MCF 10A (cell line): ENCODE results near the gene PIEZO1. TPM values are rescaled to one million over a fixed set of nuclear protein-coding genes. Genes with fewer than 3 reads are reported as not detected.

Source experiments
- BruUV-seq: library from RNA; stranded (reverse); fragments of 400-500 nt; replicated peaks from 2 replicates; lab custom pipeline; 2021; lab: Mats Ljungman, UMichigan
- CTCF ChIA-PET: fragments of 300-600 bp; sonication (Branson Sonifier 250); formaldehyde crosslinking; extraction: SDS; loops from one replicate; lab custom pipeline; 2021; ENCODE audit warnings: antibody characterized with exemption, inconsistent platforms; lab: Yijun Ruan, JAX
- POLR2A ChIA-PET: fragments of 300-600, 350-650 bp; sonication (Branson Sonifier 250); formaldehyde crosslinking; extraction: SDS; loops from one replicate; lab custom pipeline; 2020; ENCODE audit warnings: antibody characterized with exemption, inconsistent platforms; lab: Yijun Ruan, JAX
- DNase-seq: peaks from one replicate; pipeline ENCODE4 v3.0.0-alpha.2; 2018; ENCODE audit not compliant: unreplicated experiment
- H3K27ac Mint-ChIP-seq: one replicate; pipeline ENCODE4 v1.8.0; 2022; ENCODE audit warnings: mild to moderate bottlenecking, low read depth, mixed read lengths; ENCODE audit not compliant: unreplicated experiment
- H3K27me3 Mint-ChIP-seq: one replicate; pipeline ENCODE4 v1.8.0; 2022; ENCODE audit warnings: mixed read lengths; ENCODE audit not compliant: insufficient read depth, unreplicated experiment
- H3K36me3 Mint-ChIP-seq: one replicate; pipeline ENCODE4 v1.8.0; 2022; ENCODE audit warnings: mild to moderate bottlenecking, moderate library complexity, mixed read lengths; ENCODE audit not compliant: insufficient read depth, unreplicated experiment
- H3K4me1 Mint-ChIP-seq: one replicate; pipeline ENCODE4 v1.8.0; 2022; ENCODE audit warnings: mixed read lengths; ENCODE audit not compliant: insufficient read depth, unreplicated experiment
- H3K4me3 Mint-ChIP-seq: one replicate; pipeline ENCODE4 v1.8.0; 2022; ENCODE audit warnings: mild to moderate bottlenecking, moderate library complexity, mixed read lengths; ENCODE audit not compliant: unreplicated experiment
- H3K9me3 Mint-ChIP-seq: one replicate; pipeline ENCODE4 v1.8.0; 2022; ENCODE audit warnings: mixed read lengths; ENCODE audit not compliant: unreplicated experiment
- intact Hi-C: fragments of 100-400 bp; cut with micrococcal nuclease; formaldehyde crosslinking; loops from 2 replicates; pipeline ENCODE4 v1.14.1; 2022
- total RNA-seq: library from RNA; stranded (reverse); gene quantifications from 2 replicates; pipeline ENCODE4 v1.2.3, GENCODE V29; 2022
- TF ChIP-seq, protein P1 (sequence below): fragments of 200-600 bp; IDR thresholded peaks from one replicate; pipeline ENCODE4 v1.8.0; 2022; ENCODE audit warnings: antibody characterized with exemption, mild to moderate bottlenecking; ENCODE audit not compliant: unreplicated experiment

The PIEZO1 gene
- total RNA-seq, 1 experiment from 2014 or later = 193 TPM

GRCh38 chr16:88750854-88751253, 34.2 kb downstream of the PIEZO1 start:
- Mint-ChIP-seq H3K27ac (no peak overlapping the region), H3K4me1 (peaks cover 8% of the 10 kb centered on the region), H3K27me3 (no peaks in the 10 kb centered on the region), H3K36me3 (peaks cover 20% of the 10 kb centered on the region), H3K4me3 (no peak overlapping the region), H3K9me3 (no peaks in the 10 kb centered on the region)
- no TSS peak for BruUV-seq
- intact Hi-C loops = no loop called here
- TF ChIP-seq, protein P1, sequence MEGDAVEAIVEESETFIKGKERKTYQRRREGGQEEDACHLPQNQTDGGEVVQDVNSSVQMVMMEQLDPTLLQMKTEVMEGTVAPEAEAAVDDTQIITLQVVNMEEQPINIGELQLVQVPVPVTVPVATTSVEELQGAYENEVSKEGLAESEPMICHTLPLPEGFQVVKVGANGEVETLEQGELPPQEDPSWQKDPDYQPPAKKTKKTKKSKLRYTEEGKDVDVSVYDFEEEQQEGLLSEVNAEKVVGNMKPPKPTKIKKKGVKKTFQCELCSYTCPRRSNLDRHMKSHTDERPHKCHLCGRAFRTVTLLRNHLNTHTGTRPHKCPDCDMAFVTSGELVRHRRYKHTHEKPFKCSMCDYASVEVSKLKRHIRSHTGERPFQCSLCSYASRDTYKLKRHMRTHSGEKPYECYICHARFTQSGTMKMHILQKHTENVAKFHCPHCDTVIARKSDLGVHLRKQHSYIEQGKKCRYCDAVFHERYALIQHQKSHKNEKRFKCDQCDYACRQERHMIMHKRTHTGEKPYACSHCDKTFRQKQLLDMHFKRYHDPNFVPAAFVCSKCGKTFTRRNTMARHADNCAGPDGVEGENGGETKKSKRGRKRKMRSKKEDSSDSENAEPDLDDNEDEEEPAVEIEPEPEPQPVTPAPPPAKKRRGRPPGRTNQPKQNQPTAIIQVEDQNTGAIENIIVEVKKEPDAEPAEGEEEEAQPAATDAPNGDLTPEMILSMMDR = no peak
- ChIA-PET POLR2A (no interaction called here), CTCF (interaction anchor here (0.5 to 1.3 kb wide), 2 partner anchors 9 to 12 kb away, joined by 3 read pairs; no protein-coding TSS in a partner anchor)
- no peak for DNase-seq

DNA sequence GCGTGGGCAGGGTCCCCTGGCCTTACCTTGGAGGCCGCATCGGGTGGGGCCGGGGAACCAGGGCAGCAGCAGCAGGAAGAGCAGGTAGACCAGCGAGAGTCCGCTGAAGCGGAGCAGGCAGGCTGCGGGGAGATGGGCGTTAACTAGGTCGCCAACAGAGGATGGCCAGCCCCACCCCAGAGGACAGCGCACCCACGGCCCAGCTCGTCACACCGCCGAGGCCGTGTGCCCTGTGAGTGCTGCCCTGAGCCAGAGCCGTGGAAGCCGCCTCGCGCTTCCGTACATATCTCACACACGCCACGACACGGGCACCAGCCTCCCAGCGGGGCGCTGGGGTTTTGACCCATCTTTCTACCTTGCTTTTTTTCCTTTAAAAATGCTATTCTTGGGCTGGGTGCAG, 35.7 kb downstream of the PIEZO1 start:
- no TSS peak for BruUV-seq
- H3K4me3 Mint-ChIP-seq = no peak overlapping the region
- CTCF ChIA-PET = interaction anchor here (0.6 to 2.0 kb wide), 2 partner anchors 10 to 12 kb away, joined by 3 to 13 read pairs; no protein-coding TSS in a partner anchor

GRCh38 chr16:88748364-88748763, 36.7 kb downstream of the PIEZO1 start:
- ChIA-PET CTCF (interaction anchor here (0.7 to 2.0 kb wide), 2 partner anchors 11 to 419 kb away, joined by 3 to 13 read pairs; no protein-coding TSS in a partner anchor), POLR2A (no interaction called here)
- intact Hi-C loops = no loop called here
- peaks cover 20% of the 10 kb centered on the region for H3K36me3 Mint-ChIP-seq
- TF ChIP-seq, protein P1 = no peak
- H3K27ac Mint-ChIP-seq = no peak overlapping the region
- no TSS peak for BruUV-seq
- no peak for DNase-seq
- no peak overlapping the region for H3K4me3 Mint-ChIP-seq
- H3K9me3 Mint-ChIP-seq = no peaks in the 10 kb centered on the region
- H3K27me3 Mint-ChIP-seq = no peaks in the 10 kb centered on the region
- no peaks in the 10 kb centered on the region for H3K4me1 Mint-ChIP-seq

More for the DNA sequence above, 35.7 kb downstream of the PIEZO1 start:
- POLR2A ChIA-PET = no interaction called here
- no peak for DNase-seq
- TF ChIP-seq, protein P1 = no peak
- H3K9me3 Mint-ChIP-seq = no peaks in the 10 kb centered on the region
- no peaks in the 10 kb centered on the region for H3K27me3 Mint-ChIP-seq
- H3K4me1 Mint-ChIP-seq = no peaks in the 10 kb centered on the region
- peaks cover 20% of the 10 kb centered on the region for H3K36me3 Mint-ChIP-seq
- no peak overlapping the region for H3K27ac Mint-ChIP-seq
- intact Hi-C loops = no loop called here

GRCh38 chr16:88747588-88748301, 37.3 kb downstream of the PIEZO1 start:
- BruUV-seq = no TSS peak
- POLR2A ChIA-PET = no interaction called here
- CTCF ChIA-PET = interaction anchor here (0.7 to 1.4 kb wide), 4 partner anchors 10 to 420 kb away, joined by 3 to 9 read pairs (median 4); no protein-coding TSS in a partner anchor
- intact Hi-C loops = no loop called here
- Mint-ChIP-seq H3K4me1 (no peaks in the 10 kb centered on the region), H3K27me3 (no peaks in the 10 kb centered on the region), H3K27ac (peak overlapping the region; percentile 19), H3K9me3 (no peaks in the 10 kb centered on the region), H3K36me3 (peaks cover 17% of the 10 kb centered on the region), H3K4me3 (no peak overlapping the region)
- TF ChIP-seq, protein P1 = peak; percentile 14
- peak; percentile 30 for DNase-seq
